ENCODE measurements around the gene DSTN.

GRCh38 chr20:17557675-17558006 lies 12.2 kb upstream of the DSTN start:
- TF ChIP-seq CTCF (IDR thresholded peaks at IDR 0.05) = no peak
- TF ChIP-seq EZH2 (IDR thresholded peaks at IDR 0.05; ENCODE audit: borderline replicate concordance, insufficient read depth, low read depth, low read length, poor library complexity, severe bottlenecking) = no peak

Measured in B cell (primary cell).